HG02610 (cell line): ENCODE measurements around the gene SPDYE11.
"Not testable (repeated sequence)": the region's sequence is repeated elsewhere in the genome, so short reads cannot be mapped to it uniquely, and the experiment has no call there.

Experiments used
- ATAC-seq: cut with Tn5 transposase; IDR thresholded peaks from one replicate; pipeline ENCODE4 v1.9.1; 2021; ENCODE audit warnings: mild to moderate bottlenecking, moderate library complexity; ENCODE audit not compliant: unreplicated experiment

The SPDYE11 gene, protein sequence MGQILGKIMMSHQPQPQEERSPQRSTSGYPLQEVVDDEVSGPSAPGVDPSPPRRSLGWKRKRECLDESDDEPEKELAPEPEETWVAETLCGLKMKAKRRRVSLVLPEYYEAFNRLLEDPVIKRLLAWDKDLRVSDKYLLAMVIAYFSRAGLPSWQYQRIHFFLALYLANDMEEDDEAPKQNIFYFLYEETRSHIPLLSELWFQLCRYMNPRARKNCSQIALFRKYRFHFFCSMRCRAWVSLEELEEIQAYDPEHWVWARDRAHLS

DNA sequence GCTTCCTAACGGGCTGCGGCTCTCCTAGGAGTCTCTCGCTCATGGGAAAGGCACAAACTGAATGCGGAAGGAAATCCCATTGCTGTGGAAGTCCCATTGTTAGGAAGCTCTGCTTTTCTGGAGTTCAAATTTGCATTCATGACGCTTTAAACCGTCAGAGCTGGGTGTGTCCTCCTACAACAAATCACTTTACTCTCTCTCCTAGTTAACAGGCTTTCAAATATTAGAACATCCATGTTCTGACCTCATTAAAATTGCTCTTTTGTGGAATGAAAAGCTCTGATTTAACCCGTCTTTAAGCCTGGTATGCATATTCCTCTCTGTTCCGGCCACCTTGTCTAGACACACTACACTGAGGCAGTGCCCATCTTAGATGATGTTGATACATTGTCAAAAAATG is at the start of gene SPDYE11:
Gene SPDYE11, minus strand, starts transcription at position 101 of the 400 bp plus-strand sequence. CDS start 1,800 bp downstream, outside the sequence.
- ATAC-seq, result not testable (repeated sequence)

DNA sequence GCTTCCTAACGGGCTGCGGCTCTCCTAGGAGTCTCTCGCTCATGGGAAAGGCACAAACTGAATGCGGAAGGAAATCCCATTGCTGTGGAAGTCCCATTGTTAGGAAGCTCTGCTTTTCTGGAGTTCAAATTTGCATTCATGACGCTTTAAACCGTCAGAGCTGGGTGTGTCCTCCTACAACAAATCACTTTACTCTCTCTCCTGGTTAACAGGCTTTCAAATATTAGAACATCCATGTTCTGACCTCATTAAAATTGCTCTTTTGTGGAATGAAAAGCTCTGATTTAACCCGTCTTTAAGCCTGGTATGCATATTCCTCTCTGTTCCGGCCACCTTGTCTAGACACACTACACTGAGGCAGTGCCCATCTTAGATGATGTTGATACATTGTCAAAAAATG is 28.2 kb upstream of the SPDYE11 start, which contains the start of gene SPDYE9:
Gene SPDYE9, minus strand, starts transcription at position 101 of the 400 bp plus-strand sequence. CDS start 1,800 bp downstream, outside the sequence.
- not testable (repeated sequence) for ATAC-seq

DNA sequence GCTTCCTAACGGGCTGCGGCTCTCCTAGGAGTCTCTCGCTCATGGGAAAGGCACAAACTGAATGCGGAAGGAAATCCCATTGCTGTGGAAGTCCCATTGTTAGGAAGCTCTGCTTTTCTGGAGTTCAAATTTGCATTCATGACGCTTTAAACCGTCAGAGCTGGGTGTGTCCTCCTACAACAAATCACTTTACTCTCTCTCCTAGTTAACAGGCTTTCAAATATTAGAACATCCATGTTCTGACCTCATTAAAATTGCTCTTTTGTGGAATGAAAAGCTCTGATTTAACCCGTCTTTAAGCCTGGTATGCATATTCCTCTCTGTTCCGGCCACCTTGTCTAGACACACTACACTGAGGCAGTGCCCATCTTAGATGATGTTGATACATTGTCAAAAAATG is 28.0 kb downstream of the SPDYE11 start, which contains the start of gene SPDYE8:
Gene SPDYE8, minus strand, starts transcription at position 101 of the 400 bp plus-strand sequence. CDS start 1,800 bp downstream, outside the sequence.
- ATAC-seq, result not testable (repeated sequence)

DNA sequence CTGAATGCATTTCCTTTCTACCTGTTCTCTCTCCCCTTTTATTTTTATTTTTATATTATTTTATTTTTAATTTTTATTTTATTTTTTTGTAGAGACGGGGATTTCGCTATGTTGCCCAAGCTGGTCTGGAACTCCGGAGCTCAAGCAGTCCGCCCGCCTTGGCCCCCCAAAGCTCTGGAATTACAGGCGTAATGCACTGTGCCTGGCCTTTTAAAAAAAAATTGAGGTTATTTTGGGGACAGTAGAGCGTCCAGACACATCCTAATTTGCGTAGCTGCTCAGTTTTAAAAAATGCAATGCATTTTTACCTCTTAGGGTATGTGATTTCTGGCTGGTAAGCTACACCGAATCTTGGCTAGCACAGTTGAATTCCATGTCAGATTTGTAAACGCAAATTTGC is 51.2 kb downstream of the SPDYE11 start:
- not testable (repeated sequence) for ATAC-seq

DNA sequence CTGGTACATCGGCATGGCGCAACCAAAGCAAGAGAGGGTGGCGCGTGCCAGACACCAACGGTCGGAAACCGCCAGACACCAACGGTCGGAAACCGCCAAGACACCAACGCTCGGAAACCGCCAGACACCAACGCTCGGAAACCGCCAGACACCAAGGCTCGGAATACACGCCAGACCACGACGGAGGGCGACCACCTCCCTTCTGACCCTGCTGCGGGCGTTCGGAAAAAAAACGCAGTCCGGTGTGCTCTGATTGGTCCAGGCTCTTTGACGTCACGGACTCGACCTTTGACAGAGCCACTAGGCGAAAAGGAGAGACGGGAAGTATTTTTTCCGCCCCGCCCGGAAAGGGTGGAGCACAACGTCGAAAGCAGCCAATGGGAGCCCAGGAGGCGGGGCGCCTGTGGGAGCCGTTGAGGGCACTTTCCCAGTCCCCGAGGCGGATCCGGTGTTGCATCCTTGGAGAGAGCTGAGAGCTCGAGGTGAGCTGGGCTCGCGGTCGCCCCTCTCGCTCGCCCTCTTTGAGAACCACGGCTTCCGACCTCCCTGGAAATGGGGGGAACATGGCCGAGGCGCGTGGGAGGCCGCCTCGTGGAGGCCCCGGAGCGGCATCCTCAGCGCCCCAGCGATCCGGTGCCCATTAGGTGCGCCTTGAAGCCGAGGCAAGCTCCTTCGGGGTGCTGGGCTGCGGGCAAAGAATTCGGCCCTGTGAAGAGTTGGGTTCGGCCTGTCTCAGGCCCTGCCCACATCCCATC is 51.8 kb downstream of the SPDYE11 start:
- ATAC-seq, result peak; percentile 84

DNA sequence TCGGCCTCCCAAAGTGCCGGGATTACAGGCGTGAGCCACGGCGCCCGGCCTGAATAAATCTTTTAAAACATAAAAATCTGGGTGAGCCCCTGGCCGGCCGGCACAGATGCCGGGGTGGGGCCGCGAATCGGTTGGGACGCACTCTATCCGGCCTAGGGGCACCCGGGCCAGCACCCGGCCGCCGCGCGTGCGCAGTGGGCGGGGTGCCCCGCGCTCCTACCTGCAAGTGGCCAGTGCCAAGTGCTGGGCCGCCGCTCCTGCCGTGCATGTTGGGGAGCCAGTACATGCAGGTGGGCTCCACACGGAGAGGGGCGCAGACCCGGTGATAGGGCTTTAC is 52.4 kb downstream of the SPDYE11 start:
- peak; percentile 76 for ATAC-seq

DNA sequence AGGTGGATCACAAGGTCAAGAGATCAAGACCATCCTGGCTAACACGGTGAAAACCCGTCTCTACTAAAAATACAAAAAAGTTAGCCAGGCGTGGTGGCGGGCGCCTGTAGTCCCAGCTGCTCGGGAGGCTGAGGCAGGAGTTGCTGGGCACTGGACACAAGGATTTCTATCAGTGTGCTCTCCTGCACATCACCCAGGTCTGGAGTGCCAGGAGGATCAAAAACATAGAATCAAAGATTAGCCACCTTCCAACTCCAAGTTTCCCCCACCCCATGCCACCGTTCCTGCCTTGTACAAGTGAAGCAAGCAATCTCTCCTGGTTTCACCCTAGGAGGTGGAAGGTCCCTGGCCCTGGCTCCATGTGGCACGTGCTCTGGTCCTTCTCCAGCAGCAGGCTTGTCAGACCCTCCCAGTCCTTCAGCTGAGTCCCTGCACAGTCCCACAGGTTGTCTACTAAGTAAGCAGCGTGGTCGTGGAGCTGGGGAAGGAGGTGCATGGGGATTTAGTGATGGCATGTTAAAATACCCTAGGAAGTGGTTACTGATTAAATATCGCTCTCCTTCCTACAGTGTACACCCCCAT is 59.7 kb downstream of the SPDYE11 start:
- ATAC-seq, result not testable (repeated sequence)
